Smooth muscle cell (in vitro differentiated cells): ENCODE results near the gene NACA. TPM values are rescaled to one million over a fixed set of nuclear protein-coding genes. Genes with fewer than 3 reads are reported as not detected.

ENCODE experiments used
- DNase-seq: peaks from one replicate; lab custom pipeline; 2025; ENCODE audit not compliant: unreplicated experiment; lab: John Stamatoyannopoulos, UW
- H2AFZ ChIP-seq: fragments of 200-600 bp; sonication (generic); 2 replicates; pipeline ENCODE4 v1.6.0; 2016; ENCODE audit warnings: antibody characterized with exemption, low read depth, mild to moderate bottlenecking
- H3F3A ChIP-seq: fragments of 200-600 bp; sonication (generic); 2 replicates; pipeline ENCODE4 v1.6.0; 2017; ENCODE audit warnings: antibody characterized with exemption, low read depth
- H3K27ac ChIP-seq: fragments of 200-600 bp; sonication (generic); 2 replicates; pipeline ENCODE4 v1.5.1; 2016; ENCODE audit warnings: low read depth, mild to moderate bottlenecking
- H3K27me3 ChIP-seq: fragments of 200-600 bp; sonication (generic); 2 replicates; pipeline ENCODE4 v1.6.1; 2016; ENCODE audit warnings: low read depth, mild to moderate bottlenecking
- H3K36me3 ChIP-seq: fragments of 200-600 bp; sonication (generic); 2 replicates; pipeline ENCODE4 v1.5.1; 2016; ENCODE audit warnings: low read depth
- H3K4me1 ChIP-seq: fragments of 200-600 bp; sonication (generic); 2 replicates; pipeline ENCODE4 v1.5.1; 2016; ENCODE audit warnings: low read depth
- H3K4me2 ChIP-seq: fragments of 200-600 bp; sonication (generic); 2 replicates; pipeline ENCODE4 v1.6.0; 2016; ENCODE audit warnings: mild to moderate bottlenecking
- H3K4me3 ChIP-seq: fragments of 200-600 bp; sonication (generic); 2 replicates; pipeline ENCODE4 v1.5.1; 2016; ENCODE audit warnings: mild to moderate bottlenecking
- H3K79me2 ChIP-seq: fragments of 200-600 bp; sonication (generic); 2 replicates; pipeline ENCODE4 v1.6.0; 2016; ENCODE audit warnings: low read depth, mild to moderate bottlenecking
- H3K9ac ChIP-seq: fragments of 200-600 bp; sonication (generic); 2 replicates; pipeline ENCODE4 v1.6.0; 2016; ENCODE audit warnings: low read depth
- H3K9me3 ChIP-seq: fragments of 200-600 bp; sonication (generic); replicated peaks from 2 replicates; pipeline ENCODE4 v1.5.1; 2016; ENCODE audit warnings: low read depth
- H4K20me1 ChIP-seq: fragments of 200-600 bp; sonication (generic); 2 replicates; pipeline ENCODE4 v1.6.0; 2016; ENCODE audit warnings: low read depth
- WGBS: methylation state at CpG from one replicate; pipeline ENCODE4 v1.1.7; 2016; ENCODE audit warnings: low lambda C conversion rate; 5-methylcytosine and 5-hydroxymethylcytosine counted together
- polyA plus RNA-seq: library from polyadenylated mRNA; unstranded; fragments of >200 nt; fragmentation: Nextera tagmentation; extraction: Ambion mirVana; gene quantifications from 2 replicates; pipeline ENCODE4 v1.2.1, GENCODE V29; 2016
- total RNA-seq: library from RNA; depleted of rRNA; stranded (reverse); fragments of >200 nt; gene quantifications from 2 replicates; pipeline ENCODE4 v1.2.3, GENCODE V29; 2014
- TF ChIP-seq, protein P1 (sequence below): fragments of 200-600 bp; sonication (generic); IDR thresholded peaks from 2 replicates; pipeline ENCODE4 v1.5.1; 2017; ENCODE audit warnings: borderline replicate concordance, mild to moderate bottlenecking, antibody characterized with exemption; ENCODE audit not compliant: insufficient read depth, poor library complexity, severe bottlenecking

The NACA gene
- total and polyA plus RNA-seq, 2 experiments from 2014 or later, result 625 to 906 TPM

DNA sequence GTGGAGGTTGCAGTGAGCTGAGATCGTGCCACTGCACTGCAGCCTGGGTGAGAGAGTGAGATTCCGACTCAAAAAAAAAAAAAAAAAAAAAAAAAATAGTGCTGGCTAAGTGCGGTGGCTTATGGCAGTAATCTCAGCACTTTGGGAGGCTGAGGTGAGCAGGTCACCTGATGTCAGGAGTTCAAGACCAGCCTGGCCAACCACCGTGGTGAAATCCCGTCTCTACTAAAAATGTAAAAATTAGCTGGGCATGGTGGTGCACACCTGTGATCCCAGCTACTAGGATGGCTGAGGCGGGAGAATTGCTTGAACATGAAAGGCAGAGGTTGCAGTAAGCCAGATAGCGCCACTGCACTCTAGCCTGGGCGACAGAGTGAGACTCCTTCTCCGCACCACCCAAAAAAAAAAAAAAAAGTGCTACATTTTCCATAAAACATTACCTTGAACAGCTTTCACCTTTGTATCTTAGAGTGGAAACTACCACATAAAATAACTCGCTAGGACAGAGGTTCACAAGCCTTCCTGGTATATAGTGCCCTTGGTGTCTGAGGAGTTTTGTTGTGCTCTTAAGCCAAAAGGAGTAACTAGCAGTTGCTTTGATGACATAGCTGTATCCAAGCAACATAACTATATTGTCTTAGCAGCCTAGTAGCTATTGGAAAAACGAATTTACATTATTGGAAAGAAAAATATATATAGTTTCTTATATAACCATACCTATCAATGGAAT is 48.1 kb downstream of the NACA start:
- H3K4me1 ChIP-seq, result no peaks in the 10 kb centered on the region
- peaks cover 96% of the 10 kb centered on the region for H3K79me2 ChIP-seq
- H4K20me1 ChIP-seq, result peaks cover 98% of the 10 kb centered on the region
- WGBS, result 87% methylated on average over 10 of the region's 11 CpGs
- no peaks in the 10 kb centered on the region for H3K9me3 ChIP-seq
- H2AFZ ChIP-seq, result no peak overlapping the region
- H3K36me3 ChIP-seq, result peaks cover 6% of the 10 kb centered on the region
- no peak overlapping the region for H3K4me2 ChIP-seq
- H3K27ac ChIP-seq, result no peak overlapping the region
- peaks cover 3% of the 10 kb centered on the region for H3F3A ChIP-seq
- TF ChIP-seq, protein P1, sequence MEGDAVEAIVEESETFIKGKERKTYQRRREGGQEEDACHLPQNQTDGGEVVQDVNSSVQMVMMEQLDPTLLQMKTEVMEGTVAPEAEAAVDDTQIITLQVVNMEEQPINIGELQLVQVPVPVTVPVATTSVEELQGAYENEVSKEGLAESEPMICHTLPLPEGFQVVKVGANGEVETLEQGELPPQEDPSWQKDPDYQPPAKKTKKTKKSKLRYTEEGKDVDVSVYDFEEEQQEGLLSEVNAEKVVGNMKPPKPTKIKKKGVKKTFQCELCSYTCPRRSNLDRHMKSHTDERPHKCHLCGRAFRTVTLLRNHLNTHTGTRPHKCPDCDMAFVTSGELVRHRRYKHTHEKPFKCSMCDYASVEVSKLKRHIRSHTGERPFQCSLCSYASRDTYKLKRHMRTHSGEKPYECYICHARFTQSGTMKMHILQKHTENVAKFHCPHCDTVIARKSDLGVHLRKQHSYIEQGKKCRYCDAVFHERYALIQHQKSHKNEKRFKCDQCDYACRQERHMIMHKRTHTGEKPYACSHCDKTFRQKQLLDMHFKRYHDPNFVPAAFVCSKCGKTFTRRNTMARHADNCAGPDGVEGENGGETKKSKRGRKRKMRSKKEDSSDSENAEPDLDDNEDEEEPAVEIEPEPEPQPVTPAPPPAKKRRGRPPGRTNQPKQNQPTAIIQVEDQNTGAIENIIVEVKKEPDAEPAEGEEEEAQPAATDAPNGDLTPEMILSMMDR, result no peak
- H3K9ac ChIP-seq, result no peak overlapping the region
- H3K27me3 ChIP-seq, result no peaks in the 10 kb centered on the region
- H3K4me3 ChIP-seq, result no peak overlapping the region
- no peak for DNase-seq

DNA sequence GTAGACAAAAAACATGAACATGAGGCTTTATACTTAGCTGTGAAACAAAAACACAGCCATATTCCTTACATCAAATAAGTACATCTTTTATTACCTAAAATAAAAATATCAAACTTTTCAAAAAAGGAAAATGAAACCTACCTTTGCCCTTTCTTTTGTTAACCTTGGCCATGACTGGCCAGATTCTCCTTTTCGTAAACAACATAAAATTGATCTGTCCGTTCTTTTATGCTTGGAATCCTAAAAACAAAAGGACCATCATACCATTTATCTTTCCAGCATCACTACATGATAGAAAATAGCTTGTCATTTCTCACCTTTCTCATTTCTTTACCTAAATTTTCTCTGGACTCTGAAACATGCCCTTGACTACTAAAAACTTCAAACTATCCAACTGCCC is 53.5 kb downstream of the NACA start:
- Histone ChIP-seq H3K27ac (no peak overlapping the region), H3K9me3 (no peaks in the 10 kb centered on the region), H3K79me2 (peaks cover 84% of the 10 kb centered on the region), H3F3A (peaks cover 16% of the 10 kb centered on the region), H3K4me2 (no peak overlapping the region), H4K20me1 (peaks cover 98% of the 10 kb centered on the region), H2AFZ (no peak overlapping the region), H3K27me3 (no peaks in the 10 kb centered on the region), H3K4me1 (no peaks in the 10 kb centered on the region), H3K36me3 (peaks cover 45% of the 10 kb centered on the region), H3K4me3 (no peak overlapping the region), H3K9ac (no peak overlapping the region)
- TF ChIP-seq, protein P1, result no peak
- 98% methylated on average over 2 of the region's 2 CpGs for WGBS
- DNase-seq, result no peak

DNA sequence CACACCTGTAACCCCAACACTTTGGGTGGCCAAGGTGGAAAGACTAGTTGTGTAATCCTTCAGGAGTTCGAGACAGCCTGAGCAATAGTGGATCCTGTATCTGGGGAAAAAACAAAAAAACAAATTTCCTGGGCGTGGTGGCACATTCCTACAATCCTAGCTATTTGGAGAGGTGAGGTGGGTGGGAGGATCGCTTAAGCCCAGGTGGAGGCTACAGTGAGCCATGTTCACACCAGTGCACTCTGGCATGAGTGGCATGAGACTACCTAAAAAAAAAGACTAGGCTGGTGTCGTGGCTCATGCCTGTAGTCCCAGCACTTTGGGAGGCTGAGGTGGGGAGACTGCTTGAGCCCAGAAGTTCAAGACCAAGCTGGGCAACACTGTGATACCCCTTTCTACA is 54.3 kb downstream of the NACA start:
- Histone ChIP-seq H3K9me3 (no peaks in the 10 kb centered on the region), H3K4me1 (no peaks in the 10 kb centered on the region), H3K27ac (no peak overlapping the region), H4K20me1 (peaks cover 96% of the 10 kb centered on the region), H2AFZ (no peak overlapping the region), H3K4me3 (no peak overlapping the region), H3K9ac (no peak overlapping the region), H3K79me2 (peaks cover 82% of the 10 kb centered on the region), H3K36me3 (peaks cover 51% of the 10 kb centered on the region), H3K4me2 (no peak overlapping the region), H3F3A (peaks cover 16% of the 10 kb centered on the region), H3K27me3 (no peaks in the 10 kb centered on the region)
- no peak for DNase-seq
- 97% methylated on average over 4 of the region's 4 CpGs for WGBS
- TF ChIP-seq, protein P1, result no peak

DNA sequence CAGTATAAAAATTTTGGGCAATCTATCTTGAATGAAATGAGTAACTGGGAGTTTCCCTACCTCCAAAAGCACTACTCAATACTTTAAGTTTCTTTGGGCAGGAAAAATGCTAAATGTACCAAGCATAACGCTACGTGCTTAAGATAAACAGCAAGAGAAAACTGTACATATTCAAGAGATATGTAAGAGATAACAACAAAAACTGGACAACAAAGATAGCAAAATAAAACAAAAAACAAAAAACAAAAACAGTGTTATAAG is 57.0 kb downstream of the NACA start:
- Histone ChIP-seq H3K36me3 (peaks cover 70% of the 10 kb centered on the region), H4K20me1 (peaks cover 80% of the 10 kb centered on the region), H2AFZ (no peak overlapping the region), H3F3A (peaks cover 22% of the 10 kb centered on the region), H3K79me2 (peaks cover 59% of the 10 kb centered on the region), H3K4me2 (no peak overlapping the region), H3K4me1 (no peaks in the 10 kb centered on the region), H3K9ac (no peak overlapping the region), H3K27me3 (no peaks in the 10 kb centered on the region), H3K9me3 (no peaks in the 10 kb centered on the region), H3K4me3 (no peak overlapping the region), H3K27ac (no peak overlapping the region)
- DNase-seq, result no peak
- WGBS, result 96% methylated on average over 2 of the region's 2 CpGs
- TF ChIP-seq, protein P1, result no peak
